ENCODE data around the gene ARID5A.
A peak's percentile ranks its signal among the peaks of the same experiment; 100 is the strongest.
"Not testable (repeated sequence)": the region's sequence is repeated elsewhere in the genome, so short reads cannot be mapped to it uniquely, and the experiment has no call there.

The ARID5A gene

GRCh38 chr2:96536445-96537065 lies at the start of gene ARID5A:
Gene ARID5A (plus strand): TSS chr2:96536752. CDS start chr2:96536827, 75 bp downstream.
- peak; percentile 95 for DNase-seq

GRCh38 chr2:96489261-96489660 lies 47.3 kb upstream of the ARID5A start:
- DNase-seq, result no peak

- no peak for DNase-seq
Observed at GRCh38 chr2:96489663-96490062, 46.9 kb upstream of the ARID5A start.

GRCh38 chr2:96491860-96492497 lies 44.6 kb upstream of the ARID5A start:
- DNase-seq, result no peak

GRCh38 chr2:96493072-96493471 lies 43.5 kb upstream of the ARID5A start:
- DNase-seq, result no peak

- no peak for DNase-seq
Observed at GRCh38 chr2:96494188-96494587, 42.4 kb upstream of the ARID5A start.

GRCh38 chr2:96495982-96496629 lies 40.4 kb upstream of the ARID5A start:
- no peak for DNase-seq

GRCh38 chr2:96498021-96498431 lies 38.5 kb upstream of the ARID5A start:
- no peak for DNase-seq

- DNase-seq, result not testable (repeated sequence)
Observed at GRCh38 chr2:96498611-96499010, 37.9 kb upstream of the ARID5A start.

- no peak for DNase-seq
Observed at GRCh38 chr2:96499061-96499960, 37.2 kb upstream of the ARID5A start.

- DNase-seq, result no peak
Observed at GRCh38 chr2:96500385-96501066, 36.0 kb upstream of the ARID5A start.

- peak; percentile 26 for DNase-seq
Observed at GRCh38 chr2:96501471-96501874, 35.1 kb upstream of the ARID5A start.

- no peak for DNase-seq
Observed at GRCh38 chr2:96501886-96502810, 34.4 kb upstream of the ARID5A start.

- no peak for DNase-seq
Observed at GRCh38 chr2:96502891-96503636, 33.5 kb upstream of the ARID5A start.

- DNase-seq, result no peak
Observed at GRCh38 chr2:96503637-96504243, 32.8 kb upstream of the ARID5A start.

GRCh38 chr2:96505231-96505889 lies 31.2 kb upstream of the ARID5A start, which contains the start of gene NEURL3:
Gene NEURL3 (minus strand): TSS chr2:96505357. CDS start chr2:96505286, 71 bp downstream.
- DNase-seq, result no peak

- DNase-seq, result no peak
Observed at GRCh38 chr2:96506016-96506906, 30.3 kb upstream of the ARID5A start.

GRCh38 chr2:96506907-96507240 lies 29.7 kb upstream of the ARID5A start:
- no peak for DNase-seq

Measured in CD4-positive, alpha-beta T cell treated with Interleukin-17A for 4 hours (primary cell).